CD4-positive, alpha-beta T cell treated with Interleukin-17A for 1 hour (primary cell): Measurements from ENCODE around the gene CR1.
"Not testable (repeated sequence)": the region's sequence is repeated elsewhere in the genome, so short reads cannot be mapped to it uniquely, and the experiment has no call there.

Experiments used
- DNase-seq: peaks from one replicate; pipeline ENCODE4 v3.0.0-alpha.2; 2020

CR1 gene

DNA sequence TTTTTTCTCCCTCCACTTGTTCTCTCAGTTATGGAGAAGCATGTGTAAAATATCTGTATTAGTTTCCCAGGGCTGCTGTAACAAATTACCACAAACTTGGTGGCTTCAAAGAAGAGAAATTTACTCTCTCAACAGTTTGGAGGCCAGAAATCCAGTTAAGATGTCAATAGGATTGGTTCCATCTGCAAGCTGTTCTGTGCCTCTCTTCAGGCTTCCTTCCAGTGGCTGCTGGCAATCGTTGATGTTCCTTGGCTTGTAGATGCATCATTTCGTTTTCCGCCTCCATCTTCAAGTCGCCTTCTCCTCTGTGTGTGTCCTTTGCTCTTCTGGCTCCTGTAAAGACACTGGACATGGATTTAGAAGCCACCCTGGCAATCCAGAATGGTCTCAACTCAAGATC is 194.6 kb downstream of the CR1 start:
- not testable (repeated sequence) for DNase-seq

DNA sequence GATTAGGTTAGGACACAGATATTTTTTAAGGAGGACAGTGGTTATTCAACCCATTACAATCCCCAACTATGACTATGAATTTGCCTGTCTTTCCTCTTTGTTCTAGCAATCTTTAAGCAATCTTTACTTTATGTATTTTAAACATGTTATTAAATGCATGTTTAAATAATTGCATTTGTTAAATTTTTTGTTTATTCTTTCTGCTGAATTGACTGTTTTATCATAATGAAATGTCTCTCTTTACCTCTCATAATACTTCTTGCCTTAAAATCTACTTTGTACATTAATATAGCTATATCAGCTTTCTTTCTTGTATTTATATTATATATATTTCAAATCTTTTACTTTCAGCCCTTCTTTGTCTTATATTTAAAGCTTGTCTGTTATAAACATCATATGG is 195.1 kb downstream of the CR1 start:
- DNase-seq, result no peak
